A549 treated with Mapracorat at 1 μM for 4 hours (cell line): Measurements from ENCODE around the gene ZNF786. TPM values are rescaled to one million over a fixed set of nuclear protein-coding genes. Genes with fewer than 3 reads are reported as not detected.

ENCODE experiments used
- total RNA-seq: library from RNA; stranded (reverse); fragments of 200-300 nt; extraction: Qiagen RNA extraction; gene quantifications from 5 replicates; pipeline ENCODE4 v1.2.3, GENCODE V29; 2022

The ZNF786 gene
- total RNA-seq = 5.7 to 6.9 TPM (median 6.6 TPM) in 5 replicates

GRCh38 chr7:149090397-149091195, at the start of gene ZNF786:
ZNF786 (minus strand) TSS chr7:149090718; CDS start chr7:149090640, 78 bp downstream.

GRCh38 chr7:149125863-149126661, 35.5 kb upstream of the ZNF786 start, which contains the start of gene ZNF425:
ZNF425 (minus strand) TSS chr7:149126324; CDS start chr7:149126213, 111 bp downstream.

GRCh38 chr7:149028346-149029109, 62.0 kb downstream of the ZNF786 start, which contains the start of gene PDIA4:
PDIA4 (minus strand) TSS chr7:149028505; CDS start chr7:149028408, 97 bp downstream.

Other genes starting within 250 kb of the ZNF786 start
- gene EZH2, start 206.4 kb downstream of the ZNF786 start, total RNA-seq = 20.3 to 24.1 TPM (median 21.8 TPM) in 5 replicates
- gene PDIA4, start 62.2 kb downstream of the ZNF786 start, total RNA-seq = 163 to 183 TPM (median 176 TPM) in 5 replicates
- gene ZNF425, start 35.6 kb upstream of the ZNF786 start, total RNA-seq = 0.94 to 1.6 TPM (median 1.3 TPM) in 5 replicates
- 7.9 to 11.2 TPM (median 9.3 TPM) in 5 replicates for gene ZNF398, start 56.7 kb upstream of the ZNF786 start, total RNA-seq
- gene ZNF282, start 104.8 kb upstream of the ZNF786 start, total RNA-seq = 19.0 to 27.2 TPM (median 24.8 TPM) in 5 replicates
- 10.5 to 11.3 TPM (median 10.7 TPM) in 5 replicates for gene ZNF212, start 148.9 kb upstream of the ZNF786 start, total RNA-seq
- gene ZNF783, start 171.5 kb upstream of the ZNF786 start, total RNA-seq = 4.9 to 6.7 TPM (median 6.3 TPM) in 5 replicates